Measurements from ENCODE around the gene DAPK1. TPM values are rescaled to one million over a fixed set of nuclear protein-coding genes. Genes with fewer than 3 reads are reported as not detected.

DAPK1 gene
- polyA plus RNA-seq, 1 of the 3 experiments (the other 2 are of a cell fraction), result 0.61 TPM

- 83% methylated on average over 6 of the region's 6 CpGs for WGBS (ENCODE audit: low lambda C conversion rate)
- no peaks in the 10 kb centered on the region for H3K9me3 ChIP-seq
- POLR2A ChIA-PET, result no interaction called here
Observed at GRCh38 chr9:87707805-87708506, 210.3 kb downstream of the DAPK1 start.

More at GRCh38 chr9:87707805-87708506, 210.3 kb downstream of the DAPK1 start:
- DNase-seq, result no peak
- TF ChIP-seq YY1 (IDR thresholded peaks at IDR 0.05; ENCODE audit: low read depth) (no peak), NFIC (IDR thresholded peaks at IDR 0.05; ENCODE audit: borderline replicate concordance) (no peak), FOXJ3 (CRISPR knock-in tag; IDR thresholded peaks at IDR 0.05) (no peak), EP300 (IDR thresholded peaks at IDR 0.05; ENCODE audit: borderline replicate concordance in 1 of 2, low read depth in 1 of 2, low read length in 1 of 2) (no peak), REST (IDR thresholded peaks at IDR 0.05; ENCODE audit: low read depth, low read length) (no peak), POLR2AphosphoS5 (IDR thresholded peaks at IDR 0.05; ENCODE audit: low read depth, low read length) (no peak), RAD21 (IDR thresholded peaks at IDR 0.05; ENCODE audit: low read length) (no peak), NRF1 (IDR thresholded peaks at IDR 0.05; ENCODE audit: low read depth, low read length) (no peak), JUND (IDR thresholded peaks at IDR 0.05) (no peak), USF2 (IDR thresholded peaks at IDR 0.05; ENCODE audit: borderline replicate concordance, low read depth, low read length) (no peak), FOSL2 (IDR thresholded peaks at IDR 0.05; ENCODE audit: borderline replicate concordance, low read depth) (no peak), USF1 (IDR thresholded peaks at IDR 0.05; ENCODE audit: borderline replicate concordance, low read depth) (no peak), RFX5 (IDR thresholded peaks at IDR 0.05; ENCODE audit: low read length) (no peak), MXI1 (IDR thresholded peaks at IDR 0.05; ENCODE audit: low read depth, low read length) (no peak), MEF2A (IDR thresholded peaks at IDR 0.05; ENCODE audit: borderline replicate concordance, low read depth) (no peak), GATA2 (CRISPR knock-in tag; IDR thresholded peaks at IDR 0.05) (no peak), CTCF (IDR thresholded peaks at IDR 0.05) (no peak), SIN3A (IDR thresholded peaks at IDR 0.05; ENCODE audit: borderline replicate concordance, low read depth, low read length) (no peak), EZH2phosphoT487 (IDR thresholded peaks at IDR 0.05; ENCODE audit: borderline replicate concordance, low read depth) (no peak)
- Histone ChIP-seq H4K20me1 (ENCODE audit: insufficient read depth) (no peaks in the 10 kb centered on the region), H3K27me3 (ENCODE audit: insufficient read depth) (no peaks in the 10 kb centered on the region), H3K27ac (ENCODE audit: low read depth in 2 of 2, low read length in 1 of 2) (no peak overlapping the region), H2AFZ (ENCODE audit: low read depth) (no peak overlapping the region), H3K9me2 (no peaks in the 10 kb centered on the region), H3K79me2 (ENCODE audit: insufficient read depth) (no peaks in the 10 kb centered on the region), H3F3A (replicated peaks; ENCODE audit: insufficient read depth) (no peaks in the 10 kb centered on the region), H3K36me3 (replicated peaks in 1 of 2; ENCODE audit: control insufficient read depth in 1 of 2, insufficient read depth in 2 of 2, low read length in 1 of 2) (no peaks in the 10 kb centered on the region), H3K9ac (no peak overlapping the region), H3K4me3 (ENCODE audit: low read depth in 2 of 2, low read length in 1 of 2) (no peak overlapping the region), H3K4me1 (ENCODE audit: control insufficient read depth in 1 of 2, insufficient read depth in 2 of 2, low read depth in 1 of 2, low read length in 1 of 2) (peaks cover 5 to 7% of the 10 kb centered on the region in 2 experiments; a peak in 2 of 4 replicates), H3K4me2 (no peak overlapping the region)
- CTCF ChIA-PET, result interaction anchor here (1.4 to 1.8 kb wide), 2 partner anchors 15 to 23 kb away, joined by 3 to 5 read pairs; no protein-coding TSS in a partner anchor

Measured in SK-N-SH (cell line).